ENCODE results near the gene MMP24. TPM values are rescaled to one million over a fixed set of nuclear protein-coding genes. Genes with fewer than 3 reads are reported as not detected.
A peak's percentile ranks its signal among the peaks of the same experiment; 100 is the strongest.

MMP24 gene
- total RNA-seq, 1 donor from 2014 or later = not detected

GRCh38 chr20:35303735-35304491 lies 77.4 kb downstream of the MMP24 start:
- peaks cover 0 to 4% of the 10 kb centered on the region in 2 donors for H3K36me3 ChIP-seq
- no peaks in the 10 kb centered on the region for H3K27me3 ChIP-seq
- H3K4me3 ChIP-seq = no peak overlapping the region
- H3K9me3 ChIP-seq = no peaks in the 10 kb centered on the region
- H3K27ac ChIP-seq = no peak overlapping the region
- peak; percentile 77 to 95 (median 94) for TF ChIP-seq CTCF (IDR thresholded peaks at IDR 0.05)
- peak in 1 of 2 donors; percentile 89 for DNase-seq (ENCODE audit: low spot score in 2 of 2)
- intact Hi-C loops (cut with DNase I) = loop anchor here (1.0 to 2.0 kb wide), 3 partner anchors 93 to 143 kb away; partner anchors contain the start of gene GDF5
- peaks cover 19 to 29% of the 10 kb centered on the region in 2 donors for H3K4me1 ChIP-seq

GRCh38 chr20:35304956-35305355 lies 78.5 kb downstream of the MMP24 start:
- H3K4me1 ChIP-seq = peaks cover 19 to 29% of the 10 kb centered on the region in 2 donors
- TF ChIP-seq CTCF (IDR thresholded peaks at IDR 0.05) = no peak
- no peak for DNase-seq (ENCODE audit: low spot score in 2 of 2)
- H3K36me3 ChIP-seq = peaks cover 0 to 4% of the 10 kb centered on the region in 2 donors
- intact Hi-C loops (cut with DNase I) = loop anchor here (1.0 to 2.0 kb wide), 3 partner anchors 92 to 142 kb away; partner anchors contain the start of gene GDF5
- H3K27ac ChIP-seq = peak overlapping the region; percentile 4 to 35
- H3K9me3 ChIP-seq = no peaks in the 10 kb centered on the region
- H3K27me3 ChIP-seq = no peaks in the 10 kb centered on the region
- H3K4me3 ChIP-seq = no peak overlapping the region

- H3K4me3 ChIP-seq = no peak overlapping the region
- H3K36me3 ChIP-seq = peaks cover 0 to 4% of the 10 kb centered on the region in 2 donors
- TF ChIP-seq CTCF (IDR thresholded peaks at IDR 0.05) = no peak
- intact Hi-C loops (cut with DNase I) = loop anchor here (2.0 kb wide), 2 partner anchors 91 to 133 kb away; partner anchors contain the start of gene GDF5
- H3K9me3 ChIP-seq = no peaks in the 10 kb centered on the region
- H3K27ac ChIP-seq = peak overlapping the region; percentile 76 to 85
- H3K4me1 ChIP-seq = peaks cover 19 to 29% of the 10 kb centered on the region in 2 donors
- DNase-seq (ENCODE audit: low spot score in 2 of 2) = peak; percentile 32 to 84
- H3K27me3 ChIP-seq = no peaks in the 10 kb centered on the region
These were observed 79.4 kb downstream of the MMP24 start for GRCh38 chr20:35305682-35306556.

GRCh38 chr20:35306931-35307517 lies 80.5 kb downstream of the MMP24 start:
- intact Hi-C loops (cut with DNase I) = no loop called here
- H3K4me3 ChIP-seq = no peak overlapping the region
- DNase-seq (ENCODE audit: low spot score in 2 of 2) = peak in 1 of 2 donors; percentile 71
- peak; percentile 26 to 50 (median 31) for TF ChIP-seq CTCF (IDR thresholded peaks at IDR 0.05)
- peaks cover 0 to 4% of the 10 kb centered on the region in 2 donors for H3K36me3 ChIP-seq
- H3K27me3 ChIP-seq = no peaks in the 10 kb centered on the region
- peaks cover 19 to 29% of the 10 kb centered on the region in 2 donors for H3K4me1 ChIP-seq
- H3K9me3 ChIP-seq = no peaks in the 10 kb centered on the region
- peak overlapping the region; percentile 76 to 85 for H3K27ac ChIP-seq

Data from ascending aorta (tissue), 2 donors.